Measurements from ENCODE around the gene FAM222B. TPM values are rescaled to one million over a fixed set of nuclear protein-coding genes. Genes with fewer than 3 reads are reported as not detected.

The FAM222B gene
- total RNA-seq, 2 experiments from 2014 or later = 18.6 to 21.5 TPM

DNA sequence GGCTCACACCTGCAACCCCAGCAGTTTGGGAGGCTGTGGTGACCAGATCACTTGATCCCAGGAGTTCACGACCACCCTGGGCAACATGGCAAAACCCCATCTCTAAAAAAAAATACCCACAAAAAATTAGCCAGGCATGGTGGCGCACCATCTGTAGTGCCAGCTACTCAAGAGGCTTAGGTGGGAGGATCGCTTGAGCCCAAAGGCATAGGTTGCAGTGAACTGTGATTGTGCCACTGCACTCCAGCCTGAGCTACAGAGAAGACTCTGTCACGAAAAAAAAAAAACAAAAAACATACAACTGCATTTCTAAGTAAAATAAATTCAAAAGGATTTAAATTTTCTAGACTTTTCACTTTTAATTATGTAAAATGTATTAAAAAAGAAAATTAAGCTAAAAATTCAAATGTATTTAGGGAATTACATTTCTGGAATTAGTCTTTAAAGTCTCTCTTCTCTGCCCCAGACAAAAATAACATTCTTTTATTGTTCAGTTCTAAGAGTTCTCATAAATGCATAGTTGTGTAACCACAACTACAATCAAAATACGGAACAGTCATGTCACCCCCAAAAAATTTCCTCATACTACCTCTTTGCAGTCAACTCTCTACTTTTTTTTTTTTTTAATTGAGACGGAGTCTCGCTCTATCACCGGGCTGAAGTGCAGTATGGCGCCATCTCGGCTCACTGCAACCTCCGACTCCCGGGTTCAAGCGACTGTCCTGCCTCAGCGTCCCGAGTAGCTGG is 14.1 kb downstream of the FAM222B start:
- CTCF ChIA-PET = interaction anchor here (0.8 to 1.2 kb wide), 3 partner anchors 9 to 137 kb away, joined by 3 read pairs; no protein-coding TSS in a partner anchor
- Mint-ChIP-seq H3K4me1 (ENCODE audit: low read depth) (peaks cover 6% of the 10 kb centered on the region), H3K27ac (no peak overlapping the region), H3K4me3 (no peak overlapping the region), H3K27me3 (no peaks in the 10 kb centered on the region), H3K36me3 (peaks cover 8% of the 10 kb centered on the region), H3K9me3 (no peaks in the 10 kb centered on the region)
- intact Hi-C loops (cut with micrococcal nuclease) = no loop called here
- peak; percentile 3 for DNase-seq
- POLR2A ChIA-PET = interaction anchor here (0.7 kb wide), 1 partner anchor 24 kb away, joined by 5 read pairs; no protein-coding TSS in a partner anchor

DNA sequence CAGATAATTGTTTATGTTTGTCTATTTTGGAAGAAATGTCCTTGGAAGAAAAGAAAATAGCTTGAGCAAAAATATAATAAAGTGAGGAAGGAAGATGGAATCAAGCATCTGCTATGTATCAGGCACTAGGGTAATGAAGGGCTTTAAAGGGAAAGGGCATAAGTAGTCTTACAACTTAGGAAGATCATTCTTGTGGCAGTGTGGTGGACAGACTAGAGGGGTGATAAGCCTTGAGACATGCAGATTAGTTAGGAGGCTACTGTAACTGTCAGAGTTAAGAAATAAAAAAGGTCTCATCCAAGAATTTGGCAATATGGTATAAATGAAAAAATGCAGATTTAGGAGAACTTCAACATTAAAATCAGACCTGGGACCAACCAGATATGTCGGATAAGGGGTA is 14.9 kb downstream of the FAM222B start:
- H3K9me3 Mint-ChIP-seq = no peaks in the 10 kb centered on the region
- H3K36me3 Mint-ChIP-seq = peaks cover 8% of the 10 kb centered on the region
- peaks cover 6% of the 10 kb centered on the region for H3K4me1 Mint-ChIP-seq (ENCODE audit: low read depth)
- no peak overlapping the region for H3K27ac Mint-ChIP-seq
- DNase-seq = no peak
- intact Hi-C loops (cut with micrococcal nuclease) = no loop called here
- no peaks in the 10 kb centered on the region for H3K27me3 Mint-ChIP-seq
- no peak overlapping the region for H3K4me3 Mint-ChIP-seq
- CTCF ChIA-PET = interaction anchor here (1.2 to 1.3 kb wide), 2 partner anchors 64 to 138 kb away, joined by 3 read pairs; no protein-coding TSS in a partner anchor
- POLR2A ChIA-PET = no interaction called here

DNA sequence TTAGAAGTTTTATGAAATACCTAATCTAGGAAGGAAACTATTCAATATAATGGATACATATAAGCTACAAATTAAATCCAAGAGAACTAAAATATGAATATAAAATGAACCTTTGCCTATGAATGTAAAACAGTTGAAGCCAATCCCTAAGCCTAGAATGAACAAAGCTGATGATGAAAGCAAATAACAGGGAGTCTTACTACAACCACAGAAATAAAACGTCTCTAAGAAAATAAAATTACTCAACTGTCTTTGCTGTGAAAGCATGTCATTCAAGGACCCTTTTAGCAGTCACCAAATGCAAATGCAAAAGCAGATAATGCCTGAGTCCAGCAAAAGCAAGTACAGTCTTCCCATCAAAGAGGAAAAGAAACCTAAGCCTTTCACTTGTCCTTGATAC is 23.0 kb downstream of the FAM222B start:
- no peak overlapping the region for H3K27ac Mint-ChIP-seq
- H3K9me3 Mint-ChIP-seq = no peaks in the 10 kb centered on the region
- no peak overlapping the region for H3K4me3 Mint-ChIP-seq
- intact Hi-C loops (cut with micrococcal nuclease) = no loop called here
- peaks cover 1% of the 10 kb centered on the region for H3K36me3 Mint-ChIP-seq
- POLR2A ChIA-PET = no interaction called here
- no peak for DNase-seq
- CTCF ChIA-PET = interaction anchor here (0.7 to 2.0 kb wide), 3 partner anchors 9 to 55 kb away, joined by 3 to 8 read pairs (median 3); no protein-coding TSS in a partner anchor
- H3K4me1 Mint-ChIP-seq (ENCODE audit: low read depth) = peaks cover 9% of the 10 kb centered on the region
- no peaks in the 10 kb centered on the region for H3K27me3 Mint-ChIP-seq

DNA sequence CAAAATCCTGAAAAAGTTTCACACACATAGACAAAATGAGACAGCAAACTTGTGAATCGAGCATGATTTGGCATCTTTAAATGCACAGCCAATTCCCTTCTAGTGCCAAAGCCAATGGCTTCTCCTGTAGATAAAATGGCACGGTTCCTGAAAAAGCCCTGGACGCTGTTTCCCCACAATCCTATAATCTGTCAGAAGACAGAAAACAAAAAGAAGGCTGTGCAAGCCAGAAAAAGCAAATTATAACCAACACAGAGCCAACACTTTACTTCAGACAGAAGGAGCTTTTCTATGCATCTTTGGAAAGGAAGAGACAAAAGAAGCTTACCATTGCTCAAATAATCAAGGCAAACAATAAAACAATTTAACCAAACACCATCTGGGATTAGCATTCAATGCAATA is 23.8 kb downstream of the FAM222B start:
- intact Hi-C loops (cut with micrococcal nuclease) = no loop called here
- ChIA-PET POLR2A (no interaction called here), CTCF (interaction anchor here (1.1 to 2.0 kb wide), 3 partner anchors 8 to 55 kb away, joined by 3 to 8 read pairs (median 5); no protein-coding TSS in a partner anchor)
- H3K27ac Mint-ChIP-seq = peak overlapping the region; percentile 30
- H3K9me3 Mint-ChIP-seq = no peaks in the 10 kb centered on the region
- no peak overlapping the region for H3K4me3 Mint-ChIP-seq
- no peaks in the 10 kb centered on the region for H3K36me3 Mint-ChIP-seq
- no peaks in the 10 kb centered on the region for H3K27me3 Mint-ChIP-seq
- DNase-seq = no peak
- H3K4me1 Mint-ChIP-seq (ENCODE audit: low read depth) = peaks cover 9% of the 10 kb centered on the region

DNA sequence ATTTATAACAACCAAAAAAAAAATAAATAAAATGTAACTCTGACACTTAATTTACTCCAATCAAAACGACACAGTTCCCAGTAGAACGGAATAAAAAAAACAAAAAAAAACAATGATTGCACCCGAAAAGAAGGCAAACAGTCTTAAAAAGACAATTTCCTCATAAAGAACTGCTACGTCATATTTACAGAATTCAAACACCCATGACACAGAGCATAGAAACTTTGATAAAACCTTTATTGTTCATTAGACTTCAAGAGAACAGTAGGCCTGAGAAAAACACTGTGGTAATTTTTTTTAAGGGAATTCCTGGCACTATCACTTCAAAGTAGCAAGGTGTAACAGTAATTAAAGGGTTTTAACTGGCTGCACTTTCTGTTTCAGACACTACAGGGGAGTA is 26.1 kb downstream of the FAM222B start:
- no peak for DNase-seq
- intact Hi-C loops (cut with micrococcal nuclease) = no loop called here
- no peaks in the 10 kb centered on the region for H3K27me3 Mint-ChIP-seq
- H3K9me3 Mint-ChIP-seq = no peaks in the 10 kb centered on the region
- no peak overlapping the region for H3K4me3 Mint-ChIP-seq
- no peaks in the 10 kb centered on the region for H3K36me3 Mint-ChIP-seq
- peaks cover 13% of the 10 kb centered on the region for H3K4me1 Mint-ChIP-seq (ENCODE audit: low read depth)
- ChIA-PET POLR2A (no interaction called here), CTCF (no interaction called here)
- no peak overlapping the region for H3K27ac Mint-ChIP-seq

DNA sequence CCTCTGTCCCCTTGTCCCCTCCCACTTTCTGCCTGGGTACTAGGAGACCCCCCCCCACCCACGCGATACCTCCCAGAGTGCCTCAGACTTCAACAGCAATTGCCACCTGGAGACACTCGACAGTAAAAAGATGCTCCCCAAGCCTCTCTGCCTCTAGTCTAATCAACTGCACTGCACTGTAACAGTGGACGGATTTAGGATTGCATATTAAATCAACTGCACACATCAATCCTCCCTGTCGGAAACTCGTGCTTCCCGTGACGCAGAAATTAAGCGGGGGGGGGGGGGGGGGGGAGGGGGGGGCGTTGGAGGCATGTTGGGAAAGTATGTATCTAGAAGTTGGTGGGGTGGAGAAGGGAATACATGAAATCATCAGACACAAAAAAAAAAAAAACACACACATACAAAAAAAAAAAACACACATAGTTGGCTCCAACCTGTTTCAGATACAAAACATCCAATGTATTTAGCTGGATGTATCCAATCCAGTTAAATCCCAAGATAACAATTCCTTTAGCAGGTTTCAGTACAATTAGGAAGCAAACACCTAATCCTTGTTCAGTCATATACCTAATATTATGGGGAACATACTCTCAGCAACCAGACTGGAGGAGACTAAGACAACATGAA is 29.7 kb downstream of the FAM222B start:
- intact Hi-C loops (cut with micrococcal nuclease) = loop anchor here (1.0 to 5.0 kb wide), 5 partner anchors 29 to 479 kb away; partner anchors contain the start of genes FAM222B, NUFIP2 and RPL23A
- POLR2A ChIA-PET = interaction anchor here (1.3 kb wide), 1 partner anchor 29 kb away, joined by 3 read pairs; no protein-coding TSS in a partner anchor
- Mint-ChIP-seq H3K4me1 (ENCODE audit: low read depth) (peaks cover 40% of the 10 kb centered on the region), H3K9me3 (no peaks in the 10 kb centered on the region), H3K4me3 (peak overlapping the region; percentile 82), H3K27me3 (no peaks in the 10 kb centered on the region), H3K27ac (peak overlapping the region; percentile 91), H3K36me3 (peaks cover 5% of the 10 kb centered on the region)
- CTCF ChIA-PET = interaction anchor here (1.4 to 3.6 kb wide), 2 partner anchors 63 to 86 kb away, joined by 3 to 20 read pairs; partner anchors contain the start of gene TLCD1
- DNase-seq = no peak

DNA sequence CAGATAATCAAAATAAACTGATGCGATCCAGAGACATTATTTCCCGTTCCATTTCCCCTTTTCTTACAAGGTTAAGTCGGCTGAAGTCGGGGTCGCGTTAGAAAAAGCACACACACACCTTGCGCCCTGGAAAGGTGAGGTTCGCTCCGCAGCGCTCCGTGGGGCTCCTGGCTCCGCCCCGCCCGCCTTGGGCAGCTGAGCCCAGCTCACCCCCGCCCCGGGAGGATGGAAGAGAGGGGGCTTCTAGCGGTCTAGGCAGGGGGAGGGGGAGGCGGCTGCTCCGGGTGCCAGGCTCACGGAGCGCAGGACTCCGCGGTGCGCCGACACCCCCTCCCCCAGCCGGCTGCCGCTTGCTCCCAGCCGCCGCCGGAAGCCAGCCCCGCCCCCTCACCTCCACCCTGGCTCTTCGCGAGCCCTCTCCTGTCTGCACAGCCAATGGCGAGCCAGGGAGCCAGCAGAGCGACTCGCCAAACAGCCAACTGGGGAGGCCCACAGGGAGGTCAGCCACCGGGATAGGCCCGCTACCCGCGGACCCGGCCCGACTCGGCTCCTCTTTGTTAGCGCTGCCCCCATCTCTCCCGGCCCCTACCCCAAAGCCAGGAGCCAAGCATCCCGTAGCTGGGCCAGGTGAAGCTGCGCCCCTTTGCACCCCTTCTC is 30.4 kb downstream of the FAM222B start:
- Mint-ChIP-seq H3K27me3 (no peaks in the 10 kb centered on the region), H3K9me3 (no peaks in the 10 kb centered on the region), H3K36me3 (peaks cover 8% of the 10 kb centered on the region), H3K4me3 (peak overlapping the region; percentile 82), H3K27ac (peak overlapping the region; percentile 92), H3K4me1 (ENCODE audit: low read depth) (peaks cover 43% of the 10 kb centered on the region)
- intact Hi-C loops (cut with micrococcal nuclease) = loop anchor here (1.0 to 5.0 kb wide), 4 partner anchors 30 to 480 kb away; partner anchors contain the start of genes FAM222B, NUFIP2 and RPL23A
- CTCF ChIA-PET = interaction anchor here (2.1 to 3.6 kb wide), 4 partner anchors 30 to 90 kb away, joined by 6 to 61 read pairs (median 16); partner anchors contain the start of genes FAM222B and TLCD1
- POLR2A ChIA-PET = interaction anchor here (1.0 to 2.1 kb wide), 4 partner anchors 30 to 167 kb away, joined by 3 to 7 read pairs (median 3); partner anchors contain the start of gene BLTP2
- peak; percentile 98 for DNase-seq

DNA sequence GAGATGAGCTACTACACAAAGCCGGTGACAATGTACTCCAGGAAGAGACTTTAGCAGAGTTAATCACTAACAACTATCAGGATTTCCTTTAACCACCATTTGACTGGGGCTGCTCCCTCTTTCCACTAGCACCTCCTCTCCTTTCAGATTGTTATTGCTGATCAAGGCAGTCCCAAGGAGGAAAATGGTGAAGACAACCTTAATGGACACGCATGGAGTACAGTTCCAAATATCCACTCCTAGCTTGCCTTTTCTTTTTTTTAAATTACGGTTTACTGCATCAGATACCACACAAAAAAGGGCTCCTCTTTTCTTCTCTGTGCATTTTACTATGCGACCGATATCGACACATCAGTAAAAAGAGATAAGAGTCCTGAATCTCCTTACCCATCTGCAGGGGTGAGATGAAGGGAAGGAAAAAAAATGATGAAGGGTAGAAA is 30.9 kb downstream of the FAM222B start:
- POLR2A ChIA-PET = interaction anchor here (1.0 to 2.1 kb wide), 5 partner anchors 15 to 166 kb away, joined by 3 to 7 read pairs (median 3); partner anchors contain the start of gene BLTP2
- peaks cover 41% of the 10 kb centered on the region for H3K4me1 Mint-ChIP-seq (ENCODE audit: low read depth)
- H3K27me3 Mint-ChIP-seq = no peaks in the 10 kb centered on the region
- H3K4me3 Mint-ChIP-seq = peak overlapping the region; percentile 82
- peaks cover 8% of the 10 kb centered on the region for H3K36me3 Mint-ChIP-seq
- peak overlapping the region; percentile 92 for H3K27ac Mint-ChIP-seq
- no peaks in the 10 kb centered on the region for H3K9me3 Mint-ChIP-seq
- CTCF ChIA-PET = interaction anchor here (0.7 to 3.6 kb wide), 9 partner anchors 8 to 141 kb away, joined by 3 to 61 read pairs (median 6); partner anchors contain the start of genes FAM222B, FLOT2 and TLCD1
- peak; percentile 14 for DNase-seq
- intact Hi-C loops (cut with micrococcal nuclease) = loop anchor here (1.0 to 5.0 kb wide), 5 partner anchors 31 to 481 kb away; partner anchors contain the start of genes FAM222B, NUFIP2 and RPL23A

DNA sequence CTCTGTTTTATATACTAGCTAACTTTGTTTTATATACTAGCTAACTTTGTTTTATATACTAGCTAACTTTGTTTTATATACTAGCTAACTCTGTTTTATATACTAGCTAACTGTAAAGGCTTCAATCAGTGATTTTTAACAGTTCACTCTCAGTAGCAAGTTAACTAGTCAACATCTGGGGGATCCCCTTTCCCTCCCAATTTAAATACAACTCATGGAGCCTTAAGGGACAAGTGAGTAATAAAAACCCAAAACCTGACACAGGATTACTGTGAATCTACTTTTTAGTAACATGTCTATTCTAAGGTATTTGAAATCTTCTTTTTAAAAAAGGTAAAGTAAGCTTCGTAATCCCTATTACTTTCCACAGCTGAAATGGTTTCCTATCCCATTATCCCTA is 32.2 kb downstream of the FAM222B start:
- ChIA-PET POLR2A (interaction anchor here (0.8 to 2.1 kb wide), 9 partner anchors 8 to 141 kb away, joined by 3 to 8 read pairs (median 4); partner anchors contain the start of genes FAM222B and PHF12), CTCF (interaction anchor here (0.7 to 3.6 kb wide), 19 partner anchors 9 to 143 kb away, joined by 3 to 61 read pairs (median 4); partner anchors contain the start of genes FAM222B, FLOT2, PHF12 and RPL23A)
- H3K27ac Mint-ChIP-seq = peak overlapping the region; percentile 92
- H3K4me1 Mint-ChIP-seq (ENCODE audit: low read depth) = peaks cover 42% of the 10 kb centered on the region
- intact Hi-C loops (cut with micrococcal nuclease) = loop anchor here (1.0 to 5.0 kb wide), 4 partner anchors 47 to 482 kb away; partner anchors contain the start of gene NUFIP2
- H3K9me3 Mint-ChIP-seq = no peaks in the 10 kb centered on the region
- H3K36me3 Mint-ChIP-seq = peaks cover 16% of the 10 kb centered on the region
- peak overlapping the region; percentile 82 for H3K4me3 Mint-ChIP-seq
- DNase-seq = no peak
- H3K27me3 Mint-ChIP-seq = no peaks in the 10 kb centered on the region

DNA sequence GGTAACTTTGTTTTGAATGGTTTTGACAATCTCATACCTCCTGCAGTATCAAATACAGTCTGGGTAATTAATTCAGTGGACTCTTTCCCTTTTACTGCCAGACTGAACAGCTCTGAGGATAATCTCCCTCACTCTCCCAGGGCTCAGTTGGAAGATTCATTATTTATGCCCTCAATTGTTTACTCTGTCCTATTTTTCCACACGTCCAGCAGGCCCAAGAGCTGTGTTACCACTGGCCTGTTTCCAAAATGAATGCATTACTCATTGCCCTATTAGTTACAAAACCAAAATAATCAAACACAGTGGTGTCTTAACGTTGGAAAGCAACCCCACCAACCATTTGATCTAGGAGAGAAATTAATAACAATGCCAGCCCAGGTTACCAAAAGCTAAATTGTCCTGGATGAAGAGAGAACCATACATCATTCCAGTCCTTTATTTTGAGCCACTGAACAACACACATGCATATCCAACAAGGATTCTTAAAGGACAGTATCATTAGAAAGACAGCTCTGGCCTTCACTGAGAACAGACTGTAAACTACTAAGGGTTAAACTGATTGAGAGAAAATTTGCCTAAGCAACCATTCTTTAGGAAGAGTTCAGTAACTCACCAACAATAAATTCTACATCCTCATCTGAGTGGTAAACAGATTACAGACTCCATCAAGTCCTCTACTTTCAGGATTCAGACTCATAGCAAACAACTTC is 34.5 kb downstream of the FAM222B start:
- no peak for DNase-seq
- Mint-ChIP-seq H3K27ac (peak overlapping the region; percentile 61), H3K4me1 (ENCODE audit: low read depth) (peaks cover 39% of the 10 kb centered on the region), H3K9me3 (no peaks in the 10 kb centered on the region), H3K4me3 (no peak overlapping the region), H3K27me3 (no peaks in the 10 kb centered on the region), H3K36me3 (peaks cover 20% of the 10 kb centered on the region)
- intact Hi-C loops (cut with micrococcal nuclease) = no loop called here
- CTCF ChIA-PET = interaction anchor here (0.8 to 1.7 kb wide), 5 partner anchors 10 to 94 kb away, joined by 3 to 9 read pairs (median 5); partner anchors contain the start of gene TLCD1
- POLR2A ChIA-PET = interaction anchor here (0.9 kb wide), 1 partner anchor 34 kb away, joined by 6 read pairs; the partner anchor contains the start of gene FAM222B

DNA sequence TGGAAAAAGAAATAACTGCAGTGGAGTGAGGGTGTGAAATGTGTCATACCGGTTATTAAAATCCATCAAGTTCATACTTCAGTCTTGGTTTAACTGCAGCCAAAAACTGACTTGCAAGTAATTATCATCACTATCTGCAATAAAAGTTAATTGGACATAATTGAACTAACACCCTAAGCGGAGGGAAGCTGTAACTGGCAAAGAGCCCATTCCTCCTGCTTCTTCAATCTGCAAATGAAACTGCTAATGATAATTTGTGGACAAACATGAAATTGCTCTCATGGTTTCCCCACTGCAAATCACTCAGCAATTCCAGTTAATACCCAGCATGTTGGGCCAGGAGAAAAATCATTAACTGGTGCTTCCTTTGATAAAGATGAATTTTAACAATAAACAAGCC is 46.5 kb downstream of the FAM222B start:
- POLR2A ChIA-PET = no interaction called here
- no peaks in the 10 kb centered on the region for H3K9me3 Mint-ChIP-seq

More for the DNA sequence above, 46.5 kb downstream of the FAM222B start:
- H3K4me1 Mint-ChIP-seq (ENCODE audit: low read depth) = peaks cover 7% of the 10 kb centered on the region
- no peak for DNase-seq
- no peaks in the 10 kb centered on the region for H3K36me3 Mint-ChIP-seq
- intact Hi-C loops (cut with micrococcal nuclease) = no loop called here
- H3K27me3 Mint-ChIP-seq = no peaks in the 10 kb centered on the region
- H3K4me3 Mint-ChIP-seq = no peak overlapping the region
- H3K27ac Mint-ChIP-seq = no peak overlapping the region
- CTCF ChIA-PET = no interaction called here

Data from activated CD4-positive, alpha-beta memory T cell treated with anti-CD3 and anti-CD28 coated beads for 36 hours (primary cell).